Measurements from ENCODE around the gene ZNF562.

- TF ChIP-seq POLR2A (IDR thresholded peaks at IDR 0.05) (no peak), CTCF (IDR thresholded peaks at IDR 0.05) (no peak)
These were observed 813 bp downstream of the ZNF562 start for GRCh38 chr19:9673912-9674662.
